HG03060 (cell line): ENCODE data around the gene PLSCR3.

Experiments
- ATAC-seq: cut with Tn5 transposase; IDR thresholded peaks from one replicate; pipeline ENCODE4 v1.9.1; 2021; ENCODE audit warnings: low read depth, moderate number of reproducible peaks; ENCODE audit not compliant: unreplicated experiment

PLSCR3 gene

GRCh38 chr17:7426896-7427489, 32.7 kb upstream of the PLSCR3 start:
- ATAC-seq = no peak

- ATAC-seq = no peak
These were observed 32.0 kb upstream of the PLSCR3 start for GRCh38 chr17:7426203-7426863.

GRCh38 chr17:7425756-7426155, 31.4 kb upstream of the PLSCR3 start:
- no peak for ATAC-seq

- ATAC-seq = no peak
These were observed 31.0 kb upstream of the PLSCR3 start, which contains the start of gene SPEM2 for GRCh38 chr17:7425316-7425715. SPEM2 (plus strand) TSS chr17:7425616; CDS start chr17:7425689, 73 bp downstream.

GRCh38 chr17:7423679-7424078, 29.4 kb upstream of the PLSCR3 start:
- ATAC-seq = no peak

- ATAC-seq = no peak
These were observed 26.9 kb upstream of the PLSCR3 start for GRCh38 chr17:7421186-7421585.

- ATAC-seq = no peak
These were observed 25.7 kb upstream of the PLSCR3 start, which contains the start of gene SPEM1 for GRCh38 chr17:7419819-7420610. SPEM1 (plus strand) TSS chr17:7420324; CDS start chr17:7420385, 61 bp downstream.

GRCh38 chr17:7418472-7419152, 24.3 kb upstream of the PLSCR3 start:
- no peak for ATAC-seq

GRCh38 chr17:7417056-7417655, 22.8 kb upstream of the PLSCR3 start:
- ATAC-seq = no peak

GRCh38 chr17:7416323-7416722, 22.0 kb upstream of the PLSCR3 start:
- ATAC-seq = no peak

GRCh38 chr17:7415784-7416183, 21.5 kb upstream of the PLSCR3 start:
- ATAC-seq = no peak

GRCh38 chr17:7414837-7415236, 20.5 kb upstream of the PLSCR3 start:
- ATAC-seq = no peak

GRCh38 chr17:7413346-7413985, 19.1 kb upstream of the PLSCR3 start:
- no peak for ATAC-seq

- ATAC-seq = no peak
These were observed 17.1 kb upstream of the PLSCR3 start for GRCh38 chr17:7411427-7411750.

- ATAC-seq = no peak
These were observed 16.5 kb upstream of the PLSCR3 start for GRCh38 chr17:7410634-7411426.

GRCh38 chr17:7409716-7410115, 15.4 kb upstream of the PLSCR3 start:
- ATAC-seq = no peak

GRCh38 chr17:7408863-7409262, 14.5 kb upstream of the PLSCR3 start:
- no peak for ATAC-seq

- no peak for ATAC-seq
These were observed 14.0 kb upstream of the PLSCR3 start for GRCh38 chr17:7408252-7408727.
